GM12875 (cell line): ENCODE data around the gene TMEM204.
"Not testable (repeated sequence)": the region's sequence is repeated elsewhere in the genome, so short reads cannot be mapped to it uniquely, and the experiment has no call there.

ENCODE experiments used
- H3K4me3 ChIP-seq: one replicate; pipeline ENCODE4 v1.5.1; 2011; ENCODE audit warnings: low read depth, low read length, control low read depth
- TF ChIP-seq, protein P1 (sequence below): IDR thresholded peaks from 2 replicates; pipeline ENCODE4 v1.5.1; 2011; ENCODE audit warnings: low read depth, mild to moderate bottlenecking, control low read depth, inconsistent platforms, low read length, moderate library complexity, borderline replicate concordance; ENCODE audit not compliant: insufficient read depth

The TMEM204 gene

DNA sequence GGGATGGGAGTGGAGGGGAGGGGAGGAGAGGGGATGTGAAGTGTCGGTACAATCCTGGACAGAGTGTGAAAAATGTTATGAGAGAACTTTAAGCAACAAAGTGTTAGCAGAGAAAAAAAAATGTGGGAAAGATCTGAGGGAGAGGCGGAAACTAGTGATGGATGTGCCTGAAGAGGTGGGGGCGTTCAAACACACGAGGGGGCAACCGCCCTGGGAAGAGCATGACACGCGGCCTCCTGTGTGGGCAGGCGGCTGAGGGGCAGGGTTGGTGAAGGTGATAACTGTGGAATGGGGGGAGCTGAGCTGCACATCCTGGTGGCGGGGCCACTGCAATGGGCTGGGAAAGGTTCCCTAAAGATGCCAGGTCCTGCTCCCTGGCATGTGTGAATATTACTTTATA lies 48.3 kb downstream of the TMEM204 start:
- TF ChIP-seq, protein P1, sequence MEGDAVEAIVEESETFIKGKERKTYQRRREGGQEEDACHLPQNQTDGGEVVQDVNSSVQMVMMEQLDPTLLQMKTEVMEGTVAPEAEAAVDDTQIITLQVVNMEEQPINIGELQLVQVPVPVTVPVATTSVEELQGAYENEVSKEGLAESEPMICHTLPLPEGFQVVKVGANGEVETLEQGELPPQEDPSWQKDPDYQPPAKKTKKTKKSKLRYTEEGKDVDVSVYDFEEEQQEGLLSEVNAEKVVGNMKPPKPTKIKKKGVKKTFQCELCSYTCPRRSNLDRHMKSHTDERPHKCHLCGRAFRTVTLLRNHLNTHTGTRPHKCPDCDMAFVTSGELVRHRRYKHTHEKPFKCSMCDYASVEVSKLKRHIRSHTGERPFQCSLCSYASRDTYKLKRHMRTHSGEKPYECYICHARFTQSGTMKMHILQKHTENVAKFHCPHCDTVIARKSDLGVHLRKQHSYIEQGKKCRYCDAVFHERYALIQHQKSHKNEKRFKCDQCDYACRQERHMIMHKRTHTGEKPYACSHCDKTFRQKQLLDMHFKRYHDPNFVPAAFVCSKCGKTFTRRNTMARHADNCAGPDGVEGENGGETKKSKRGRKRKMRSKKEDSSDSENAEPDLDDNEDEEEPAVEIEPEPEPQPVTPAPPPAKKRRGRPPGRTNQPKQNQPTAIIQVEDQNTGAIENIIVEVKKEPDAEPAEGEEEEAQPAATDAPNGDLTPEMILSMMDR: no peak
- H3K4me3 ChIP-seq: no peak overlapping the region

DNA sequence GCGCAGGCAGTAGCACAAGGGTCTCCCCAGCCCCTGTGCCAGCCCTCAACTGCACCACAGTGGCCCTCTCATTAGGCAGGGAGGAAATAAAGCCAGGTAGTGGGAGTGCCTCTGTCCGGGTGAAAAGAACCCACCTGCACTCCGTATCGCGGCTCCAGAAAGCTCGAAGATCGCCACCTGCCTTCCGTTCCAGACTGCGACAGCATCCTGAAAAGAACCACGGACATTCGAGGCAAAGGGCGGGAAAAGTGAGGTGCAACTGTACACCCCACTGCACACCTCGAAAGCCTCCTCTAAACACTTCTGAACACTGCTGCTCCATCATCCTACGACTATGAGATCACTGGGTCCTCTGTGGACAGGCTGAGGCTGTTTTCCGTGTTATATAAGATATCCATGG lies 49.7 kb downstream of the TMEM204 start:
- H3K4me3 ChIP-seq: no peak overlapping the region
- TF ChIP-seq, protein P1: no peak

DNA sequence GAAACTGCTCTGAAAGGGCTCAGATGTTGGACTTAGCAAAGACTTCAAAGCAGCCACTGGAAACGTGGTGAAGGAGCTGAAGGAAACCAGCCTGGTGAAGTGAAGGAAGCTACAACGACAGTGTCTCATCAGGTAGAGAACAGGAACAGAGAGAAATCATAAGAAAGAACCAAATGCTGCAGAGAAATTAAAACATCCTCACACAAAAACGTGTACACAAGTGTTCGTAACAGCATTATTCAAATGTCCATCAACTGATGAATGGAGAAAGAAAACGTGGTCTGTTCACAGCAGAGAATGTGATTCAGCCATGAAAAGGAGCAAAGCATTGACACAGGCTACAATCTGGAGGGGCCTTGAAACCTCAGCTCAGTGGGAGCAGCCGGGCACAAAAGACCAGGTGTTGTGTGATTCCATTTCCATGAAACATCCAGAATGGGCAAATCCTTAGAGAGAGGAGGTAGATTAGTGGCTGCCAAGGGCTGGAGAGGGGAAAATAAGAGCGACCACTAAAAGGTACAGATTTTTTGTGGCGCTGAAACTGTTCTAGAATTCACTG lies 51.5 kb downstream of the TMEM204 start:
- no peak overlapping the region for H3K4me3 ChIP-seq
- TF ChIP-seq, protein P1: no peak

GRCh38 chr16:1590366-1590765 lies 56.9 kb downstream of the TMEM204 start:
- TF ChIP-seq, protein P1: no peak
- no peak overlapping the region for H3K4me3 ChIP-seq

- H3K4me3 ChIP-seq: no peak overlapping the region
- TF ChIP-seq, protein P1: no peak
Measured at GRCh38 chr16:1590930-1591705, 57.7 kb downstream of the TMEM204 start.

DNA sequence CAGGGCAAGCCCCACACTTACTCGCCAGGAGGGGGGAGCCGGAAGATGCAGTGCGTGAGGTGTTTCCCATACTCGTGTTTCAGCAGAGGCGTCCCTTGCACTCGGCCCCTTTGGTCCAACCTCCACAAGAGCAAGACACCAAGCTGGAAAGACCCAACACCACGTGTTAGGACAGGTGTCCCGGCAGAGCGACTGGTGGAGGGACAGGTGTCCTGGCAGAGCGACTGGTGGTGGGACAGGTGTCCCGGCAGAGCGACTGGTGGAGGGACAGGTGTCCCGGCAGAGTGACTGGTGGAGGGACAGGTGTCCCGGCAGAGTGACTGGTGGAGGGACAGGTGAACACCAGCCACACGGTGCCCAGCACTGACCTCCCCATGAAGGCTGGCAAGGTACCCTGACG lies 59.0 kb downstream of the TMEM204 start:
- TF ChIP-seq, protein P1: no peak
- no peak overlapping the region for H3K4me3 ChIP-seq

GRCh38 chr16:1595511-1595910 lies 62.0 kb downstream of the TMEM204 start:
- not testable (repeated sequence) for H3K4me3 ChIP-seq
